Neuron (in vitro differentiated cells): ENCODE measurements around the gene DTNBP1.

ENCODE experiments used
- H2AFZ ChIP-seq: one replicate; pipeline ENCODE4 v1.6.1; 2013; ENCODE audit warnings: low read depth, mild to moderate bottlenecking, inconsistent platforms, low read length, moderate library complexity
- H3K27me3 ChIP-seq: one replicate; pipeline ENCODE4 v1.6.1; 2013; ENCODE audit warnings: low read length; ENCODE audit not compliant: insufficient read depth
- H3K36me3 ChIP-seq: one replicate; pipeline ENCODE4 v1.6.1; 2013; ENCODE audit warnings: low read length; ENCODE audit not compliant: insufficient read depth
- H3K4me1 ChIP-seq: one replicate; pipeline ENCODE4 v1.6.1; 2013; ENCODE audit warnings: low read length; ENCODE audit not compliant: insufficient read depth
- H3K4me3 ChIP-seq: 2 replicates; pipeline ENCODE4 v1.5.1; 2013; ENCODE audit warnings: mild to moderate bottlenecking, low read length, moderate library complexity
- H3K9me3 ChIP-seq: one replicate; pipeline ENCODE4 v1.6.1; 2013; ENCODE audit warnings: low read length

The DTNBP1 gene

GRCh38 chr6:15662326-15663129 lies at the start of gene DTNBP1:
DTNBP1 (minus strand) TSS chr6:15663028; CDS start chr6:15662869, 159 bp downstream.
- Histone ChIP-seq H3K9me3 (no peaks in the 10 kb centered on the region), H3K4me1 (peaks cover 5% of the 10 kb centered on the region), H3K27me3 (no peaks in the 10 kb centered on the region), H3K4me3 (peak within 1 kb of the TSS; percentile 88), H2AFZ (peak within 1 kb of the TSS; percentile 99), H3K36me3 (no peaks in the 10 kb centered on the region)

GRCh38 chr6:15709651-15710269 lies 46.9 kb upstream of the DTNBP1 start:
- no peak overlapping the region for H3K4me3 ChIP-seq
- no peaks in the 10 kb centered on the region for H3K4me1 ChIP-seq
- H3K36me3 ChIP-seq, result no peaks in the 10 kb centered on the region
- no peaks in the 10 kb centered on the region for H3K27me3 ChIP-seq
- H3K9me3 ChIP-seq, result peaks cover 3% of the 10 kb centered on the region
- H2AFZ ChIP-seq, result no peak overlapping the region

GRCh38 chr6:15708231-15708630 lies 45.4 kb upstream of the DTNBP1 start:
- Histone ChIP-seq H3K4me3 (no peak overlapping the region), H2AFZ (no peak overlapping the region), H3K4me1 (no peaks in the 10 kb centered on the region), H3K9me3 (no peaks in the 10 kb centered on the region), H3K27me3 (no peaks in the 10 kb centered on the region), H3K36me3 (no peaks in the 10 kb centered on the region)

GRCh38 chr6:15705981-15706380 lies 43.2 kb upstream of the DTNBP1 start:
- no peak overlapping the region for H3K4me3 ChIP-seq
- H3K9me3 ChIP-seq, result no peaks in the 10 kb centered on the region
- no peak overlapping the region for H2AFZ ChIP-seq
- no peaks in the 10 kb centered on the region for H3K36me3 ChIP-seq
- no peaks in the 10 kb centered on the region for H3K4me1 ChIP-seq
- H3K27me3 ChIP-seq, result no peaks in the 10 kb centered on the region

- Histone ChIP-seq H3K4me3 (no peak overlapping the region), H3K27me3 (no peaks in the 10 kb centered on the region), H3K36me3 (no peaks in the 10 kb centered on the region), H3K9me3 (no peaks in the 10 kb centered on the region), H2AFZ (no peak overlapping the region), H3K4me1 (no peaks in the 10 kb centered on the region)
These were observed 35.6 kb upstream of the DTNBP1 start for GRCh38 chr6:15698471-15698870.

- Histone ChIP-seq H3K4me1 (no peaks in the 10 kb centered on the region), H3K27me3 (no peaks in the 10 kb centered on the region), H3K4me3 (no peak overlapping the region), H3K9me3 (no peaks in the 10 kb centered on the region), H3K36me3 (no peaks in the 10 kb centered on the region), H2AFZ (no peak overlapping the region)
These were observed 35.1 kb upstream of the DTNBP1 start for GRCh38 chr6:15697895-15698294.

- Histone ChIP-seq H3K36me3 (no peaks in the 10 kb centered on the region), H2AFZ (no peak overlapping the region), H3K4me3 (no peak overlapping the region), H3K27me3 (no peaks in the 10 kb centered on the region), H3K4me1 (no peaks in the 10 kb centered on the region), H3K9me3 (no peaks in the 10 kb centered on the region)
These were observed 28.5 kb upstream of the DTNBP1 start for GRCh38 chr6:15691250-15691869.

GRCh38 chr6:15690510-15690909 lies 27.7 kb upstream of the DTNBP1 start:
- H3K27me3 ChIP-seq, result no peaks in the 10 kb centered on the region
- no peaks in the 10 kb centered on the region for H3K4me1 ChIP-seq
- H3K9me3 ChIP-seq, result no peaks in the 10 kb centered on the region
- H3K4me3 ChIP-seq, result no peak overlapping the region
- no peaks in the 10 kb centered on the region for H3K36me3 ChIP-seq
- no peak overlapping the region for H2AFZ ChIP-seq

GRCh38 chr6:15689586-15690482 lies 27.0 kb upstream of the DTNBP1 start:
- Histone ChIP-seq H3K36me3 (no peaks in the 10 kb centered on the region), H3K4me3 (no peak overlapping the region), H3K9me3 (no peaks in the 10 kb centered on the region), H3K4me1 (no peaks in the 10 kb centered on the region), H3K27me3 (no peaks in the 10 kb centered on the region), H2AFZ (no peak overlapping the region)

- Histone ChIP-seq H3K4me3 (no peak overlapping the region), H3K27me3 (peaks cover 1% of the 10 kb centered on the region), H3K36me3 (no peaks in the 10 kb centered on the region), H2AFZ (no peak overlapping the region), H3K9me3 (no peaks in the 10 kb centered on the region), H3K4me1 (no peaks in the 10 kb centered on the region)
These were observed 22.8 kb upstream of the DTNBP1 start for GRCh38 chr6:15685619-15686018.

- Histone ChIP-seq H3K36me3 (no peaks in the 10 kb centered on the region), H3K27me3 (peaks cover 2% of the 10 kb centered on the region), H3K4me3 (no peak overlapping the region), H3K9me3 (no peaks in the 10 kb centered on the region), H3K4me1 (no peaks in the 10 kb centered on the region), H2AFZ (no peak overlapping the region)
These were observed 20.4 kb upstream of the DTNBP1 start for GRCh38 chr6:15682965-15683822.

GRCh38 chr6:15681946-15682345 lies 19.1 kb upstream of the DTNBP1 start:
- Histone ChIP-seq H3K9me3 (no peaks in the 10 kb centered on the region), H3K4me3 (no peak overlapping the region), H2AFZ (no peak overlapping the region), H3K36me3 (no peaks in the 10 kb centered on the region), H3K27me3 (peaks cover 2% of the 10 kb centered on the region), H3K4me1 (no peaks in the 10 kb centered on the region)
